ENCODE measurements around the gene DLG2. TPM values are rescaled to one million over a fixed set of nuclear protein-coding genes. Genes with fewer than 3 reads are reported as not detected.

The DLG2 gene
- total and polyA plus RNA-seq, 2 donors (not counting 3 experiments of a cell fraction or from before 2014, with no cell fraction given): 0.15 to 1.1 TPM

DNA sequence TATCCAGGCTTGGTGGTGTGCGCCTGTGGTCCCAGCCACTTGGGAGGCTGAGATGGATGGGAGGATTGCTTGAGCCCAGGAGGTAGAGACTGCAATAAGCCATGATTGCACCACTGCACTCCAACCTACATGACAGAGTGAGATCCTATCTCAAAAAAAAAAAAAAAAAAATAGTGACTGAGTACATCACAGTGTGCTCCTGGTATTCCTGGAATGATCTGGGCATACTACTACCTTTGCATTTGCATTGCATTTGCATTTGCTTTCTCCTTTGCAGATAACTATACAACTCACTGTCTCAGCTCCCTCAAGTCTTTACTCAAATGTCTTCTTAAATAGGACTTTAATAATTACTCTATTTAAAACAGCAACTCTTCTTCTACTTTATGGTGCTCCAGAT, 51.8 kb downstream of the DLG2 start:
- intact Hi-C loops (cut with micrococcal nuclease): no loop called here
- Histone ChIP-seq H3K9me3 (replicated peaks; ENCODE audit: control insufficient read depth, insufficient read depth, low read length) (no peaks in the 10 kb centered on the region), H3K4me3 (replicated peaks in 1 of 3; ENCODE audit: insufficient read depth in 1 of 3, low read depth in 1 of 3, low read length in 3 of 3) (no peak overlapping the region), H3K27ac (ENCODE audit: insufficient read depth, low read depth, low read length) (no peak overlapping the region), H4K20me1 (replicated peaks; ENCODE audit: control insufficient read depth, extremely low read depth, insufficient read depth, low read length) (no peaks in the 10 kb centered on the region), H3K4me2 (ENCODE audit: insufficient read depth, low read length) (no peak overlapping the region), H3K79me2 (ENCODE audit: control insufficient read depth, insufficient read depth, low read length) (no peaks in the 10 kb centered on the region), H3K36me3 (ENCODE audit: control insufficient read depth in 2 of 2, extremely low read depth in 1 of 2, insufficient read depth in 2 of 2, low read length in 2 of 2) (no peaks in the 10 kb centered on the region), H3K27me3 (ENCODE audit: control insufficient read depth in 2 of 2, insufficient read depth in 2 of 2, low read length in 2 of 2) (peaks cover 0 to 2% of the 10 kb centered on the region in 2 experiments), H3K4me1 (ENCODE audit: control insufficient read depth, extremely low read depth, insufficient read depth, low read length) (no peaks in the 10 kb centered on the region), H2AFZ (ENCODE audit: low read depth, low read length) (no peak overlapping the region), H3K9me1 (replicated peaks; ENCODE audit: control insufficient read depth, extremely low read depth, insufficient read depth, low read length) (no peaks in the 10 kb centered on the region), H3K9ac (replicated peaks; ENCODE audit: extremely low read depth, insufficient read depth, low read length) (no peak overlapping the region)
- dilution Hi-C loops (cut with MboI; ENCODE audit: extremely low pct_ligation_motif_present, low sequenced_read_pairs): no loop called here
- no TSS peak for BruUV-seq (replicated peaks)
- CTCF ChIA-PET: no interaction called here
- POLR2A ChIA-PET: no interaction called here
- DNase-seq (ENCODE audit: low read depth, low spot score) (no peak), FAIRE-seq (no peak)
- TF ChIP-seq MAX (IDR thresholded peaks at IDR 0.05; ENCODE audit: insufficient read depth, insufficient read length) (no peak), MYC (IDR thresholded peaks at IDR 0.05; ENCODE audit: low read depth, low read length) (no peak), POLR2A (IDR thresholded peaks at IDR 0.05; ENCODE audit: low read depth, low read length) (no peak), FOS (IDR thresholded peaks at IDR 0.05; ENCODE audit: borderline replicate concordance, insufficient read depth, low read length) (no peak), EZH2 (IDR thresholded peaks at IDR 0.05; ENCODE audit: borderline replicate concordance, low read depth, low read length, severe bottlenecking) (no peak), JUN (IDR thresholded peaks at IDR 0.05; ENCODE audit: borderline replicate concordance, insufficient read depth, insufficient read length, low read depth) (no peak), CTCF (IDR thresholded peaks at IDR 0.05; ENCODE audit: extremely low read depth in 1 of 2, insufficient read depth in 1 of 2, low read depth in 1 of 2, low read length in 2 of 2) (no peak), POLR2AphosphoS5 (IDR thresholded peaks at IDR 0.05; ENCODE audit: insufficient read depth, low read depth, low read length) (no peak), GATA2 (IDR thresholded peaks at IDR 0.05; ENCODE audit: insufficient read depth, insufficient read length, low read depth, low read length) (no peak)
